Chondrocyte (in vitro differentiated cells): ENCODE results near the gene GABBR1. TPM values are rescaled to one million over a fixed set of nuclear protein-coding genes. Genes with fewer than 3 reads are reported as not detected.

Source experiments
- DNase-seq: peaks from one replicate; pipeline ENCODE4 v3.0.0; 2021; ENCODE audit warnings: mixed read lengths, low spot score
- H3K27ac Mint-ChIP-seq: one replicate; pipeline ENCODE4 v1.8.0; 2021; ENCODE audit warnings: mild to moderate bottlenecking, moderate library complexity, mixed read lengths; ENCODE audit not compliant: unreplicated experiment
- H3K27me3 Mint-ChIP-seq: 2 replicates; pipeline ENCODE4 v1.8.0; 2021; ENCODE audit warnings: low read depth, mixed read lengths
- H3K36me3 Mint-ChIP-seq: 2 replicates; pipeline ENCODE4 v1.8.0; 2021; ENCODE audit warnings: low read depth, mixed read lengths
- H3K4me1 Mint-ChIP-seq: 2 replicates; pipeline ENCODE4 v1.8.0; 2021; ENCODE audit warnings: low read depth, mild to moderate bottlenecking, mixed read lengths
- H3K4me3 Mint-ChIP-seq: one replicate; pipeline ENCODE4 v1.8.0; 2021; ENCODE audit warnings: mild to moderate bottlenecking, moderate library complexity, mixed read lengths; ENCODE audit not compliant: unreplicated experiment
- H3K9me3 Mint-ChIP-seq: 2 replicates; pipeline ENCODE4 v1.8.0; 2021; ENCODE audit warnings: low read depth, mixed read lengths
- total RNA-seq: library from RNA; stranded (reverse); gene quantifications from 3 replicates; pipeline ENCODE4 v1.2.1, GENCODE V29; 2021
- TF ChIP-seq, protein P1 (sequence below): fragments of 200-600 bp; sonication (generic); IDR thresholded peaks from 2 replicates; pipeline ENCODE4 v1.5.0; 2021; ENCODE audit warnings: antibody characterized with exemption, mild to moderate bottlenecking, moderate library complexity

GABBR1 gene
- total RNA-seq, 1 donor from 2014 or later, result 50.7 TPM

- no peaks in the 10 kb centered on the region for H3K4me1 Mint-ChIP-seq
- no peak overlapping the region for H3K27ac Mint-ChIP-seq
- H3K9me3 Mint-ChIP-seq, result no peaks in the 10 kb centered on the region
These were observed 95.1 kb downstream of the GABBR1 start for GRCh38 chr6:29537714-29538403.

DNA sequence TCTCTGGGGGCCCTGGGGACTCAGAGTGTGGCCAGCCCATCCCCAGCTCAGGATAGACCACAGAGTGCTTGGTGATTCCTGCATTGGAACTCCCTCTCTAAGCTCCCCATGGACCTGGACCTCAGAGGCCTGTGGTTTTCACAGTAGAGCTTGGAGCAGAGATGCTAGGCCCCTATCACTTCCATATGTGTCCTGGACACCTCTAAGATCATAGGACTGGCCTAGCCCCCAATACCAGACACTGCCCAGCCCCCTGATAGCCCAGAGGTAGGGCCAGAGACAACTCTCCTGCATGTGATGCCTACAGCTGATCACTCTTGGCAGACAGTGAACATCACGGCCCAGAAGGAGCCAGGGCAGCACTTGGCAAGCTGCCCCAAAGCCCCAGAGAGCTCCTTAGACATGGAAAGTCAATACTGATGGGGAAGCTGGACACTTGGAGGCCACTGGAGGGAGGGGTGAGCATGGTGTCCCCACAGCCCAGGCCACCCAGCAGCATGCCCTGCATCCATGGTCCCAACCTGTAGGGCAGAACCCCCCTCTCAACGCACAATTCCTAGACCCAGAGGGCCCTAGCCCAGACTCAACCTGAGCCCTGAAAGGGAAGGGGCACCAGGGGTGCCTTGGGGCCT lies 100.5 kb downstream of the GABBR1 start:
- no peak for DNase-seq
- Mint-ChIP-seq H3K4me1 (no peaks in the 10 kb centered on the region), H3K27me3 (peaks cover 2% of the 10 kb centered on the region), H3K36me3 (no peaks in the 10 kb centered on the region), H3K9me3 (no peaks in the 10 kb centered on the region), H3K27ac (no peak overlapping the region), H3K4me3 (no peak overlapping the region)
- TF ChIP-seq, protein P1, sequence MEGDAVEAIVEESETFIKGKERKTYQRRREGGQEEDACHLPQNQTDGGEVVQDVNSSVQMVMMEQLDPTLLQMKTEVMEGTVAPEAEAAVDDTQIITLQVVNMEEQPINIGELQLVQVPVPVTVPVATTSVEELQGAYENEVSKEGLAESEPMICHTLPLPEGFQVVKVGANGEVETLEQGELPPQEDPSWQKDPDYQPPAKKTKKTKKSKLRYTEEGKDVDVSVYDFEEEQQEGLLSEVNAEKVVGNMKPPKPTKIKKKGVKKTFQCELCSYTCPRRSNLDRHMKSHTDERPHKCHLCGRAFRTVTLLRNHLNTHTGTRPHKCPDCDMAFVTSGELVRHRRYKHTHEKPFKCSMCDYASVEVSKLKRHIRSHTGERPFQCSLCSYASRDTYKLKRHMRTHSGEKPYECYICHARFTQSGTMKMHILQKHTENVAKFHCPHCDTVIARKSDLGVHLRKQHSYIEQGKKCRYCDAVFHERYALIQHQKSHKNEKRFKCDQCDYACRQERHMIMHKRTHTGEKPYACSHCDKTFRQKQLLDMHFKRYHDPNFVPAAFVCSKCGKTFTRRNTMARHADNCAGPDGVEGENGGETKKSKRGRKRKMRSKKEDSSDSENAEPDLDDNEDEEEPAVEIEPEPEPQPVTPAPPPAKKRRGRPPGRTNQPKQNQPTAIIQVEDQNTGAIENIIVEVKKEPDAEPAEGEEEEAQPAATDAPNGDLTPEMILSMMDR, result no peak

More at GRCh38 chr6:29537714-29538403, 95.1 kb downstream of the GABBR1 start:
- Mint-ChIP-seq H3K27me3 (peaks cover 24% of the 10 kb centered on the region), H3K36me3 (peaks cover 1% of the 10 kb centered on the region), H3K4me3 (no peak overlapping the region)
- TF ChIP-seq, protein P1, result no peak
- DNase-seq, result no peak

- H3K4me3 Mint-ChIP-seq, result no peak overlapping the region
- no peaks in the 10 kb centered on the region for H3K9me3 Mint-ChIP-seq
- no peak overlapping the region for H3K27ac Mint-ChIP-seq
- peak; percentile 39 for DNase-seq
- no peaks in the 10 kb centered on the region for H3K36me3 Mint-ChIP-seq
- TF ChIP-seq, protein P1, result no peak
- peaks cover 2% of the 10 kb centered on the region for H3K27me3 Mint-ChIP-seq
- no peaks in the 10 kb centered on the region for H3K4me1 Mint-ChIP-seq
These were observed 101.3 kb downstream of the GABBR1 start for GRCh38 chr6:29531668-29532067.

GRCh38 chr6:29530671-29531310 lies 102.2 kb downstream of the GABBR1 start:
- H3K4me3 Mint-ChIP-seq, result no peak overlapping the region
- H3K4me1 Mint-ChIP-seq, result no peaks in the 10 kb centered on the region
- TF ChIP-seq, protein P1, result no peak
- H3K36me3 Mint-ChIP-seq, result no peaks in the 10 kb centered on the region
- peak; percentile 81 for DNase-seq
- H3K27ac Mint-ChIP-seq, result no peak overlapping the region
- H3K9me3 Mint-ChIP-seq, result no peaks in the 10 kb centered on the region
- peaks cover 3% of the 10 kb centered on the region for H3K27me3 Mint-ChIP-seq

DNA sequence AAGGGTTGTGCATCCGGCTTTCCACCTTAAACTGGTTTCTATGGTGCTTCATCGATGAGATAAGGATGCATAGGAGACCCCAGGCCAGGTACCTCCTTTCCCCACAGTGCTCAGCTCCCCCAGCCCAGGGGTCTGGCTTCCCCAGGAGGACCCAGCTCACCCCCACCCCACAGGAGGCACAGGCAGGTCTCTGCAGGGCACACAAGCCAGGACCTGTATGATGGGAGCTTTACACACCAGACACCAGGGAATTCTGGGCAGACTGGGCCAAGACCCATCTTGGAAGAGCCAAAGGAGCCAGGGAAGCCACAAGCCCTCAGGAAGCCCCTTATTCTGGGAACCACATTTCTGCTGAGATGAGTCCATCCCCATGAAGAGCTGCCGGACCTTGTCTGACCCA lies 103.0 kb downstream of the GABBR1 start:
- H3K4me1 Mint-ChIP-seq, result no peaks in the 10 kb centered on the region
- DNase-seq, result peak; percentile 61
- peaks cover 3% of the 10 kb centered on the region for H3K27me3 Mint-ChIP-seq
- no peak overlapping the region for H3K27ac Mint-ChIP-seq
- H3K9me3 Mint-ChIP-seq, result no peaks in the 10 kb centered on the region
- no peaks in the 10 kb centered on the region for H3K36me3 Mint-ChIP-seq
- H3K4me3 Mint-ChIP-seq, result no peak overlapping the region
- TF ChIP-seq, protein P1, result no peak
